ENCODE measurements around the gene KRR1. TPM values are rescaled to one million over a fixed set of nuclear protein-coding genes. Genes with fewer than 3 reads are reported as not detected.

Gene KRR1
- polyA plus RNA-seq, 1 of the 3 experiments (the other 2 are of a cell fraction), result 13.8 TPM

DNA sequence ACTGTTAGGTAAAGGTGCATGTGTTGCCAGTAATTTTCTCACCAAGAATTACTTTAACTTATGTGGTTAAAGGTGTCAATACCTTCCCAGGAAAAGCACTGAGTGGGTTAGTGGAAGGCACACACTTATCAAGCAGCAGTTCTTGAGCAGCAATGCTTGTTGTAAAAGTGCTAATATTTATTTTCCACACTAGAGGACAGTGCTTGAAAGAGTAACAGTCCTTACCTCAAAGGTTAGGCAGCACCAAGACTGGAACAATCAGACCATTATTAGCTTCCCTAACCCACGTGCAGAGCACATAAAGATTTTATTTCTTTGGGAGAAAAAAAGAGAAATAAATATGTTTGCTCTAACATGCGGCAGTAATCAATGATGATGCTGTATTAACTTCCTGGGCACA is 48.8 kb upstream of the KRR1 start (continued):
- TF ChIP-seq, protein P1, sequence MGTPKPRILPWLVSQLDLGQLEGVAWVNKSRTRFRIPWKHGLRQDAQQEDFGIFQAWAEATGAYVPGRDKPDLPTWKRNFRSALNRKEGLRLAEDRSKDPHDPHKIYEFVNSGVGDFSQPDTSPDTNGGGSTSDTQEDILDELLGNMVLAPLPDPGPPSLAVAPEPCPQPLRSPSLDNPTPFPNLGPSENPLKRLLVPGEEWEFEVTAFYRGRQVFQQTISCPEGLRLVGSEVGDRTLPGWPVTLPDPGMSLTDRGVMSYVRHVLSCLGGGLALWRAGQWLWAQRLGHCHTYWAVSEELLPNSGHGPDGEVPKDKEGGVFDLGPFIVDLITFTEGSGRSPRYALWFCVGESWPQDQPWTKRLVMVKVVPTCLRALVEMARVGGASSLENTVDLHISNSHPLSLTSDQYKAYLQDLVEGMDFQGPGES (IDR thresholded peaks at IDR 0.05; ENCODE audit: low read depth, low read length), result no peak
- TF ChIP-seq SMC3 (IDR thresholded peaks at IDR 0.05; ENCODE audit: low read depth, low read length) (peak; percentile 86), ELF1 (IDR thresholded peaks at IDR 0.05) (no peak), POLR2AphosphoS5 (IDR thresholded peaks at IDR 0.05; ENCODE audit: low read depth, low read length) (no peak)

DNA sequence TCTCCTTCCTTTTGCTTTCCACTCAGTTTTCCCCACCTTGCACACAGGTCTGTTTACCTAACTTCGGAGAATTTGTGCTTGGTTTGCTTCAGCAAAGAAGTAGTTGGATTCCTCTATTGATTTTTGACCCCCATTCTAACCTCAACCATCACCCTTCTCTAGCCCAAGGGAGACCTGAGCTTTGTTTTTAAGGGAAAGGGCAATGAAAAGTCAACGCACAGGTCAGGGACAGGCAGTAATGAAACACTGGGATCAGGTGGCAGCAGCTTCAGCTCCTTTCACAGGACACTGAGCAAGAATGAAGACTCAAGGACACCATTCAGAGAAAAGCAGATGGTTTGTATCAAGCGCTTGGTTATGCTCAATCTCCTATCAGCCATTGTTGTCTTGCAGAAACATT is 46.9 kb upstream of the KRR1 start:
- Histone ChIP-seq H4K20me1 (ENCODE audit: insufficient read depth) (no peaks in the 10 kb centered on the region), H3K36me3 (replicated peaks in 1 of 2; ENCODE audit: control insufficient read depth in 1 of 2, insufficient read depth in 2 of 2, low read length in 1 of 2) (no peaks in the 10 kb centered on the region), H3F3A (replicated peaks; ENCODE audit: insufficient read depth) (no peaks in the 10 kb centered on the region), H3K9me3 (no peaks in the 10 kb centered on the region), H3K4me1 (ENCODE audit: control insufficient read depth in 1 of 2, insufficient read depth in 2 of 2, low read depth in 1 of 2, low read length in 1 of 2) (peaks cover 0 to 10% of the 10 kb centered on the region in 2 experiments; a peak in 2 of 4 replicates), H2AFZ (ENCODE audit: low read depth) (no peak overlapping the region), H3K27ac (ENCODE audit: low read depth in 2 of 2, low read length in 1 of 2) (no peak overlapping the region), H3K9me2 (no peaks in the 10 kb centered on the region), H3K79me2 (ENCODE audit: insufficient read depth) (no peaks in the 10 kb centered on the region), H3K4me2 (no peak overlapping the region), H3K27me3 (ENCODE audit: insufficient read depth) (no peaks in the 10 kb centered on the region), H3K4me3 (ENCODE audit: low read depth in 2 of 2, low read length in 1 of 2) (no peak overlapping the region), H3K9ac (no peak overlapping the region)
- ChIA-PET POLR2A (no interaction called here), CTCF (interaction anchor here (0.6 to 3.2 kb wide), 5 partner anchors 67 to 487 kb away, joined by 3 to 19 read pairs (median 3); no protein-coding TSS in a partner anchor)
- 96% methylated on average over 3 of the region's 3 CpGs for WGBS (ENCODE audit: low lambda C conversion rate)
- DNase-seq, result no peak
- TF ChIP-seq RAD21 (IDR thresholded peaks at IDR 0.05; ENCODE audit: low read length), result no peak
- TF ChIP-seq, protein P2, sequence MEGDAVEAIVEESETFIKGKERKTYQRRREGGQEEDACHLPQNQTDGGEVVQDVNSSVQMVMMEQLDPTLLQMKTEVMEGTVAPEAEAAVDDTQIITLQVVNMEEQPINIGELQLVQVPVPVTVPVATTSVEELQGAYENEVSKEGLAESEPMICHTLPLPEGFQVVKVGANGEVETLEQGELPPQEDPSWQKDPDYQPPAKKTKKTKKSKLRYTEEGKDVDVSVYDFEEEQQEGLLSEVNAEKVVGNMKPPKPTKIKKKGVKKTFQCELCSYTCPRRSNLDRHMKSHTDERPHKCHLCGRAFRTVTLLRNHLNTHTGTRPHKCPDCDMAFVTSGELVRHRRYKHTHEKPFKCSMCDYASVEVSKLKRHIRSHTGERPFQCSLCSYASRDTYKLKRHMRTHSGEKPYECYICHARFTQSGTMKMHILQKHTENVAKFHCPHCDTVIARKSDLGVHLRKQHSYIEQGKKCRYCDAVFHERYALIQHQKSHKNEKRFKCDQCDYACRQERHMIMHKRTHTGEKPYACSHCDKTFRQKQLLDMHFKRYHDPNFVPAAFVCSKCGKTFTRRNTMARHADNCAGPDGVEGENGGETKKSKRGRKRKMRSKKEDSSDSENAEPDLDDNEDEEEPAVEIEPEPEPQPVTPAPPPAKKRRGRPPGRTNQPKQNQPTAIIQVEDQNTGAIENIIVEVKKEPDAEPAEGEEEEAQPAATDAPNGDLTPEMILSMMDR (IDR thresholded peaks at IDR 0.05), result no peak

DNA sequence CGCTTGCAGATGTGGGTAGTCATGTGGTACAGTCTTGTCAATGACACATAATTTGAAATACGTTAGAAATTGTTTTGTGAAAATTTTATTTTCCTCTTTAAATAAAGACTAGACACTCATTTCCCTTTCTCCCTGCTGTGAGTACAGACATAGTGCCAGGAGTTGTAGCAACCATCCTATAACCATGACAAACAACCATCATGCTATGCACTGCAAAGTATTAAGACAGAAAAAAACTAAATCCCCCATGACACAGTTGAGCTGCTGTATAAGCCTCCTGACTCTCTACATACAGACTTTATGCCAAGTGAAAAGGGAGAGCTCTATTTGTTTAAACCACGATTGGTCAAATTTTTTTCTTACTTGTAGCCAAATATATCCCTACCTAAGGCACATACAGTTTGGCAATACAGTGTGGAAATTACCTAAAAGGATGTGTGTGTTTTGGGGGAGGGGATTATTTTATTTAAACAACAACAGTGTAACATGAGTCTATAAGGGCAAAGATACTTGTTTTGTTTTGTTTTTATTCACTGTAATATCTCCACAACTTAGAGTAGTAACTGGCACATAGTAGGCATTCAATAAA is 45.0 kb upstream of the KRR1 start:
- CTCF ChIA-PET, result interaction anchor here (0.7 to 1.7 kb wide), 4 partner anchors 25 to 508 kb away, joined by 3 to 7 read pairs (median 4); no protein-coding TSS in a partner anchor
- Histone ChIP-seq H3K79me2 (ENCODE audit: insufficient read depth) (no peaks in the 10 kb centered on the region), H3K9ac (no peak overlapping the region), H3K36me3 (replicated peaks in 1 of 2; ENCODE audit: control insufficient read depth in 1 of 2, insufficient read depth in 2 of 2, low read length in 1 of 2) (no peaks in the 10 kb centered on the region), H3K4me2 (no peak overlapping the region), H2AFZ (ENCODE audit: low read depth) (no peak overlapping the region), H3K27ac (ENCODE audit: low read depth in 2 of 2, low read length in 1 of 2) (no peak overlapping the region), H4K20me1 (ENCODE audit: insufficient read depth) (no peaks in the 10 kb centered on the region), H3K9me2 (no peaks in the 10 kb centered on the region), H3K4me1 (ENCODE audit: control insufficient read depth in 1 of 2, insufficient read depth in 2 of 2, low read depth in 1 of 2, low read length in 1 of 2) (peaks cover 0 to 10% of the 10 kb centered on the region in 2 experiments; a peak in 2 of 4 replicates), H3K27me3 (ENCODE audit: insufficient read depth) (no peaks in the 10 kb centered on the region), H3K9me3 (no peaks in the 10 kb centered on the region), H3F3A (replicated peaks; ENCODE audit: insufficient read depth) (no peaks in the 10 kb centered on the region), H3K4me3 (ENCODE audit: low read depth in 2 of 2, low read length in 1 of 2) (no peak overlapping the region)
- WGBS (ENCODE audit: low lambda C conversion rate), result 80% methylated on average over 3 of the region's 3 CpGs
- POLR2A ChIA-PET, result no interaction called here
- no peak for DNase-seq
- TF ChIP-seq NRF1 (IDR thresholded peaks at IDR 0.05; ENCODE audit: low read depth, low read length) (no peak), RXRA (IDR thresholded peaks at IDR 0.05; ENCODE audit: borderline replicate concordance, low read depth) (no peak), SIN3A (IDR thresholded peaks at IDR 0.05; ENCODE audit: borderline replicate concordance, low read depth, low read length) (no peak), ELF1 (IDR thresholded peaks at IDR 0.05) (no peak), FOSL2 (IDR thresholded peaks at IDR 0.05; ENCODE audit: borderline replicate concordance, low read depth) (no peak), TEAD4 (IDR thresholded peaks at IDR 0.05; ENCODE audit: borderline replicate concordance, insufficient read depth) (no peak), RAD21 (IDR thresholded peaks at IDR 0.05; ENCODE audit: low read length) (no peak), POLR2AphosphoS5 (IDR thresholded peaks at IDR 0.05; ENCODE audit: low read depth, low read length) (no peak), FOXJ3 (CRISPR knock-in tag; IDR thresholded peaks at IDR 0.05) (no peak), GABPA (IDR thresholded peaks at IDR 0.05; ENCODE audit: low read depth) (no peak)

Measured in SK-N-SH (cell line).